ENCODE results near the gene KRTAP17-1. TPM values are rescaled to one million over a fixed set of nuclear protein-coding genes. Genes with fewer than 3 reads are reported as not detected.

Gene KRTAP17-1
- total RNA-seq, 1 experiment from 2014 or later: not detected

GRCh38 chr17:41327411-41328120 is 12.1 kb upstream of the KRTAP17-1 start:
- H3K4me1 Mint-ChIP-seq: peaks cover 3 to 4% of the 10 kb centered on the region in 2 experiments; a peak in 2 of 4 replicates
- no peak overlapping the region for H2AK5ac ChIP-seq (ENCODE audit: insufficient read length, low read length)
- H3K23ac ChIP-seq (ENCODE audit: insufficient read length, low read depth, low read length): no peak overlapping the region
- no peak overlapping the region for H3K18ac ChIP-seq (ENCODE audit: insufficient read length, low read depth, low read length)
- no peaks in the 10 kb centered on the region; the same call in 1 of the 2 replicates for H3K27me3 Mint-ChIP-seq (ENCODE audit: low read depth)
- no peak overlapping the region for H3K4ac ChIP-seq (ENCODE audit: low read depth, low read length)
- no peak overlapping the region for H2BK120ac ChIP-seq (ENCODE audit: low read depth, low read length, poor library complexity, severe bottlenecking)
- H3K27ac Mint-ChIP-seq: no peak overlapping the region
- no peak for TF ChIP-seq CTCF (conservative IDR thresholded peaks at IDR 0.05)
- no peak overlapping the region for H2BK12ac ChIP-seq (ENCODE audit: insufficient read length, low read depth, low read length)
- no peak overlapping the region for H4K5ac ChIP-seq (ENCODE audit: insufficient read length, low read depth, low read length)
- WGBS (ENCODE audit: extremely low coverage, insufficient read length, low lambda C conversion rate): no CpG with 5 or more reads among the region's 8 CpGs
- no peaks in the 10 kb centered on the region for H3K79me2 ChIP-seq (ENCODE audit: insufficient read depth, low read length)
- DNase-seq: no peak
- H3K56ac ChIP-seq (ENCODE audit: insufficient read length, low read depth, low read length): no peak overlapping the region
- no peak overlapping the region for H3K4me2 ChIP-seq (ENCODE audit: insufficient read depth, insufficient read length, low read length)
- H4K20me1 ChIP-seq (ENCODE audit: control insufficient read depth, insufficient read depth, insufficient read length): no peaks in the 10 kb centered on the region
- H4K91ac ChIP-seq (ENCODE audit: insufficient read length, low read depth, low read length): no peak overlapping the region
- H2AFZ ChIP-seq (ENCODE audit: low read length): no peak overlapping the region
- H2BK5ac ChIP-seq (ENCODE audit: insufficient read length, low read length): no peak overlapping the region
- no peaks in the 10 kb centered on the region for H3K79me1 ChIP-seq (ENCODE audit: insufficient read depth, low read depth, low read length, poor library complexity, severe bottlenecking)
- H3K4me1 ChIP-seq (ENCODE audit: insufficient read depth, low read length): no peaks in the 10 kb centered on the region
- no peak overlapping the region for H3K9ac ChIP-seq (ENCODE audit: extremely low read depth, insufficient read length, low read length)
- H3K4me3 Mint-ChIP-seq: no peak overlapping the region
- no peak overlapping the region for H2BK20ac ChIP-seq (ENCODE audit: low read depth, low read length, poor library complexity, severe bottlenecking)
- H3K27ac ChIP-seq (ENCODE audit: insufficient read length, low read depth, low read length): no peak overlapping the region
- no peaks in the 10 kb centered on the region for H3K23me2 ChIP-seq (ENCODE audit: insufficient read length, low read depth, low read length, poor library complexity, severe bottlenecking)
- no peaks in the 10 kb centered on the region for H3K27me3 ChIP-seq (ENCODE audit: insufficient read depth, low read length)
- H3K9me3 ChIP-seq (ENCODE audit: control insufficient read depth, low read depth, low read length): no peaks in the 10 kb centered on the region
- H3K14ac ChIP-seq (ENCODE audit: insufficient read depth, low read length): no peak overlapping the region
- no peaks in the 10 kb centered on the region for H3K9me3 Mint-ChIP-seq
- no peak overlapping the region for H4K8ac ChIP-seq (replicated peaks; ENCODE audit: insufficient read length, low read depth, low read length)
- no peak overlapping the region for H3T11ph ChIP-seq (ENCODE audit: low read length)
- no peak overlapping the region for H2BK15ac ChIP-seq (ENCODE audit: low read depth, low read length)
- H3K36me3 Mint-ChIP-seq (ENCODE audit: insufficient read depth in 1 of 3, low read depth in 3 of 3): no peaks in the 10 kb centered on the region

Measured in H9 (cell line).